HG02759 (cell line): ENCODE data around the gene KCNJ11.
"Not testable (repeated sequence)": the region's sequence is repeated elsewhere in the genome, so short reads cannot be mapped to it uniquely, and the experiment has no call there.

ENCODE experiments used
- ATAC-seq: cut with Tn5 transposase; IDR thresholded peaks from one replicate; pipeline ENCODE4 v1.9.1; 2021; ENCODE audit warnings: mild to moderate bottlenecking, moderate library complexity; ENCODE audit not compliant: unreplicated experiment

KCNJ11 gene

GRCh38 chr11:17388609-17389210 is at the start of gene KCNJ11:
TSS of gene KCNJ11 (minus strand) at chr11:17388659. CDS start at chr11:17388091, 568 bp downstream.
- ATAC-seq: peak; percentile 56

DNA sequence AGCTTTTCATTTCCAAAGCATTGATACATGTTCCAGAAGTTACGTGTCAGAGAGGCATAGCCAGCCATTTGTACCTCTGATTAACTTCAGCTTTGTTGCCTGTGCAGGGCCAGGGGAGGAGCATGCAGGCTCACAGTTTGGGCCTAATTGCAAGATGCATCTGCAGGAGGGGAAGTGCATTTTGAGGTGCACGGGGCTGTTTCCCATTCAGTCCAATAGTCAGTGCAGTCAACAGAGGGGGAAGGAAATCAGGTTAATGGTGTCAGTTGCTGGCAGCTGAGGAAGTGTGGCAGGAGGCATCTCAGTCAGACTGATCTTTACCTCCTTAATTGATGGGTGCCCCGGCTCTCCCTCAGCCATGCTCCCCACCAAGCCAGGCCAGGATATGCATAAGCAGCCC is 48.9 kb upstream of the KCNJ11 start:
- no peak for ATAC-seq

GRCh38 chr11:17434108-17434507 is 45.6 kb upstream of the KCNJ11 start:
- ATAC-seq: no peak

DNA sequence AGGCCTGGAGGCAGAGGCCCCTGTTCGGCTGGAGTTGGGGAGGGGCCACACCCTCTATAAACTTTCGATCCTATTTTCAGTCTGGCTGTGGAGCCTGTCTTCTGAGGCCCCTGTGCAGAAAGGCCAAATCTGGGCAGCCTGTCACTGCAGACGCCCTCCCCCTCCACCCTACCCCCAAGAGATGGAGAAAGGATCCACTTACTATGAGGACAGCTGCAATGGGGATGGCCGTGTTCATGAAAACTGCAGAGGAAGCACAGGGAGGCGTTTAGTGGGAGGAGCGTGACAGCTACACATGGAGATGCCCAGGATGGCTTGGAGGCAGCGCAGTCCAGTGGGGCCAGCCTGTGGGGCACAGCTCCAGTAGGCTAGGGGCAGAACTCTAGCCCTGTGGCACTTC is 43.5 kb upstream of the KCNJ11 start:
- ATAC-seq: no peak

GRCh38 chr11:17431139-17431538 is 42.7 kb upstream of the KCNJ11 start:
- ATAC-seq: no peak

- no peak for ATAC-seq
Measured at GRCh38 chr11:17430616-17431015, 42.2 kb upstream of the KCNJ11 start.

DNA sequence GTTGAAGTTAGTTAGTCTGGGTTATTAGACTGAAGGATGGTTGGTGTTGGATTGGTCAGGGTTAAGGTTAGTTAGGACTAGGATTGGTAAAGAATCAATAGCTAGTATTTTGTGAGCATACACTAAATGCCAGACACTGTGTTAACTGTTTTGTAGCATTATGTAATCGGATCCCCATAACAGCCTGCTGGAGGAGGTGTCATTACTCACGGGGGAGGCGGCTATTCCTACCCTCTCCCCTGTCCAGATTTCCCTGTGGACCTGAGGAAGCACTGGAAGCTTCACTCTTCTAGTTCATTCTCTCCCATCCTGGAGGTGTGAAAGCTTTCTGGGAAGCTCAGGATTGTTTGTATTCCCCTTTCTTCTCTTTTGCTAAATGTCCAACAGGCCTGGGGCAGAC is 40.5 kb upstream of the KCNJ11 start:
- ATAC-seq: no peak

DNA sequence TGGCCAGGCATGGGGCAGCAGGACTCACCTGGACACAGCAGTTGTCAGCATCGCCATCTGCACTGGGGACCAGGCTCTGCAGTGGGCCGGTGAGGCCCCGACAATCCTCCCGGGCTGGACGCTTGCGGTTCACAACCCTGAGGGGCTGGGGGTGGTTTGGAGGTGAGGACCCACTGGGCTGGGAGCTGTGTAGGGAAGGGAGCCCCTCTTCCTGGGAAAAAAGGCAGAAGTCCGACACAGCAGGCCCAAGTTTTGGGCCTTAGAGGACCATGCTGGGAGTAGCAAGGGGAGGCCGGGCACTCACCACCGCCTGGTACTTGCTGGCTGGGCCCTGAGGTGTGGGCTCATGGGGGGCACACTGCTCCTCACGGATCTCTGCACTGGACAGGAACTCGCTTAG is 39.8 kb upstream of the KCNJ11 start:
- no peak for ATAC-seq

DNA sequence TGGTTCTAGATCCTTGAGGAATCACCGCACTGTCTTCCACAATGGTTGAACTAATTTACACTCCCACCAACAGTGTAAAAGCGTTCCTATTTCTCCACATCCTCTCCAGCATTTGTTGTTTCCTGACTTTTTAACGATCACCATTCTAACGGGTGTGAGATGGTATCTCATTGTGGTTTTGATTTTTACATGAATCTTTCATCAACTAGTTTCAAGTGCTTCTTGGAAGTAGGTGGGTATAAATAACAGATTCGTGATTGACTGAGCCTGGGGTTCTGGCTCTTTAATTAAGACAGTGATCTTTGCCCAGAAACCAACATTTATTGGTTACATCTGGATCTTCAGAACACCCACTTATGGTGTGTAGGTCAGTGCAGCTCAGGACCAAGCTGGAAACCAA is 37.8 kb upstream of the KCNJ11 start:
- not testable (repeated sequence) for ATAC-seq

DNA sequence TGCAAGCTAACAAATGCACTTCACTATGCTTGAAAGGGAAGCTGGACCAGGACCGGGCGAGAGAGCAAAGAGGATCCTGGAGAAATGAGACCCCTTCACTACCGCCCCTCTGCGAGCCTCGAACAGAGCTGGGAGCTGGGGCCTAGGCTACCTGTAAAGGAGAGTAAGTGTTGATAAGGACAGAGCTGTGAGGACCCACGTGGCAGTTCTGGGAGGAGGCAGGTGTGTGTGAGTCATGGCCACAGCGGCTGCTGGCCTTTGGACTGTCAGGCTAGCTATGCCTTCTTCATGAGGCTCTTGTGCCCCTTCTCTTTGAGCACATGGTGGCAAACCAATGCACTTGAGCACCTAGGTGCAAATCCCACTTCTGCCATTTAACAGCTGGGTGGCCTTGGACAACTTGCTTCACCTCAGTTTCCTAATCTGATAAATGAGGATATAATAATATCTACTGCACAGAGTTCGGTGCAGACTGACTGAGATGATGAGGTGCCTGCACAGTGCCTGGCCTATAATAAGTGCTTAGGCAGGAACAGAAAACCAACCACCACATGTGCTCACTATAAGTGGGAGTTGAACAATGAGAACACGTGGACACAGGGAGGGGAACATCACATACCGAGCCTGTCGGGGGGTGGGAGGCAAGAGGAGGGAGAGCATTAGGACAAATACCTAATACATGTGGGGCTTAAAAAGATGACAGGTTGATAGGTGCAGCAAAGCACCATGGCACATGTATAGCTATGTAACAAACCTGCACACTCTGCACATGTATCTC is 35.3 kb upstream of the KCNJ11 start:
- ATAC-seq: no peak

DNA sequence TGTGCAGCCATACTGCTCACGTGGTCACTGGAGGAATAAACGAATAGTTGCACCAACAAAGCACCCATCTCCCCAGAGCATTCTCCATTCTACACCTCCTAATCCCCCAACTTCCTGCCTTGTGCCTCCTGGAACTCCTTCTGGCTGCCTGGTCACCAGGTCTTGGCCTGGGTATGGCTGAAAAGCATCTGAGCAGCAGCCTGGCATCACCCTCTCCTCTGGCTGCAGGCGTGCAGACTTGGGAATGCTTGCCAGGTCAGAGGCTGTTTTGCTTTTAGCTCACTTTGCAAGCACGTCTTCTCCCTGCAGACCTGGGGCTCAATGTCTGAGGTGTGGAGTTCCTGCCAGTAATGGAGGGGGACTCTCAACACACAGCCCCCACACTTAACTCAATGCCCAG is 33.3 kb upstream of the KCNJ11 start:
- ATAC-seq: no peak

- no peak for ATAC-seq
Measured at GRCh38 chr11:17418444-17419081, 30.1 kb upstream of the KCNJ11 start.

- no peak for ATAC-seq
Measured at GRCh38 chr11:17416492-17416891, 28.0 kb upstream of the KCNJ11 start.

GRCh38 chr11:17415523-17416104 is 27.2 kb upstream of the KCNJ11 start:
- ATAC-seq: no peak

GRCh38 chr11:17414992-17415391 is 26.5 kb upstream of the KCNJ11 start:
- no peak for ATAC-seq

DNA sequence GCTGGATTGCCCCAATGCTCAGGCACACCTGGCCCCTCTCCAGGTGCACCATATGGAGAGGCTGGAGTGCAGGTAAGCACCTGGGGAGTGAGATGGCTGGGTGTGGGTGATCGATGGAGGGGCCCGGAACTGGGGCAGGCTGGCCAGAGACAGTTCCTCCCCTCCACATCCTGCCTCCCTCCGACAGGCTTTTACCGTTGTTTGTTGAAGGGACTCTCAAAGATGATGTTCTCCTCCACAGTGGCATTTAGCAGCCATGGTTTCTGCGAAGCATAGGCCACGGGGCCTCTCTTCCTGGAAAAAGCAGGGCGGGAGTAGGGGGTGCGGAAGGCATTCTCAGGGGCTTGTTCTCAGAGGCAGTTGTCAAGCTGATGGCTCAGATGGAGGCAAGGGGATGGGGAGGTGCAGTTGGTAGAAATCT is 25.9 kb upstream of the KCNJ11 start:
- ATAC-seq: no peak

DNA sequence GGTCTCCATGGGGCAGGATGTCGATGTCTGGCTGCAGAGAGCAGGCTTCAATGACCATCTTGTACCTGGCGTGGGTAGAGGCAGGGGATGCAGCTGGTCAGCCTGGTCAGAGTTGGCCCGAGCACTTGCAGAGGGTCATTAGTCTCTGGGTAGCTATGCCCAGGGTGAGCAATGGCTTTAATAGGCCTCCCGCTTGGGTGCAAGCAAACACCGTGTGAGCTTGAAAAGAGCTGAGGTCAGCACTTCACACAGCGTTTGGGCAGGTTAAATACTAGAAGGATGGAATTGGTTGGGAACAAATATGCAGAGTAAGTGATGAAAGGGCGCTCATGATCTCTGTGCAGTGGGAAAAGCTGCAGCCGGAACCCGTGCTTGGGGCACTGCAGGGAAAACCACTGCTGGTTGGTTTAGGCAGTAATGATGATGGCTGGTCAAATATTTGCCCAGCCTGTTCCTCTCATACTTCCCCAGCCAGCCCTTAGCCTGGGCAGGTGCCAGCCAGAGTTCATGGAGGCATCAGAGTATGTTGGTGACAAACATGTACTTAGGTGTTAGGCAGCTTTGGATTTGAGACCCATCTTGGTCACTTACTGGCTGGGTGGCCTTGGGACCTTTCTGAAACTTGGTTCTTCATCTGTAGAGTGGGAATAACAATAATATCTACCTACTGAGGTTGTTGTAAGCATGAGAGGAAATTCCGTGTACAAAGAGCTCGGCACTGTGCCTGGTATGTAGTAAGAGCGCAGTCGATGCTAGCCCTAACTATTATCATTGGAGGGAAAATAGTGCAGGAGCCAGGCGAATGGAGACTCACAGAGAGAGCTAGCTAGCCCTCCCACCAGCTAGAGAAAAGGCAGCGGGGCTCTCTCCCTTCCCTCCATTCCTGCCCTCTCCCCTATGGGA is 25.2 kb upstream of the KCNJ11 start:
- ATAC-seq: no peak

DNA sequence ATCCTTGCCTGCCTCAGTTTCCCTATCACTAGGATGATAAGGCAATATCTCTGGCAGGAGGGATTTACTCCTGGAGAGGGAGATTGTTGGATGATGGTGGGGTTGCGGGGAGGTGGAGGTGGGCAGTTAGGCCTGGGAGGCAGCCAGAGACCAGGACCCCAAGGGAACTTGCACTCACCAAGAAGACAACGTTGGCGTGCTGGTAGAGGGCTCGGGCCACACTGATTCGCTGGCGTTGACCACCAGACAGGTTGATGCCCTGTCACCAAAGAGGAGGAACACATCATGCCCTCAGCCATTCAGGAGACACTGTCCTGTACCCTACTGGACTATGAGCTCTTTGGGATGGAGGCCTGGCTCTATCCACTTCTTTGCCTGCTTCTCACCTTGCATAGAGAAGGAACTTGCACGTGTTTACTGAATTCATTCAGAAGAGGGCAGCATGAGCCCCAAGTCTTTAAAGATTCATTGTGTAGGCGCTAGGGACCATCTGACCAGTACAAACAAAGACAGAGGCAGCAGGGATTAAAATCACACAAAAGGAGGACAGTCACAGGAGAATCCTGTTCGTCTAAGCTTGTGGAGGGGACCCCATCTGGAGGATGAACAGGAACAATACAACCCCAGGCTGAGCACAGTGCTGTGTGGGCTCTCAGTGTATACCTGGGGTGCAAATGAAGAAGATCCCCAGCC is 24.2 kb upstream of the KCNJ11 start:
- no peak for ATAC-seq

DNA sequence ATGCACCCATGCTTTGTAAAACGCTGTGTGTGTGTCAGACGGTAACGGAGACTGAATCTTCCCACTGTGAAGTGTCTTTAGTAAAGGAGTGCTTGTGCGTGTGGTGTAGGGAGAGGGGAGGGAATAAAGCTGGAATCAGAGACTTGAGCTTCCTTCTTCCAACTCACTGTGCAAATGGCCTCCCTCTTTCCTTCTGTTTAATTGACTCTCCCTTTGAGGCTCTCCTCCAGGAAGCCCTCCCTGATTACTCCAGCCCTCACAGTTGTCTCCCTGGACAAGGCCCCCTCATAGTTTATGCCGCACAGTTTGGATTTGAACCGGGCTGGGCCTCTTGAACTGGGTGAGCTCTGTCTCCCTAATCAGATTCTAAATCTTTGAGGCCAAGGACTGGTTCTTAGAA is 23.0 kb upstream of the KCNJ11 start:
- no peak for ATAC-seq
